Myocyte (in vitro differentiated cells): ENCODE measurements around the gene PCK1. TPM values are rescaled to one million over a fixed set of nuclear protein-coding genes. Genes with fewer than 3 reads are reported as not detected.

Experiments used
- DNase-seq: peaks from one replicate; pipeline ENCODE4 v3.0.0-alpha.2; 2012; ENCODE audit warnings: low read depth
- total RNA-seq: library from RNA; depleted of rRNA; stranded (reverse); fragments of >200 nt; gene quantifications from 2 replicates; pipeline ENCODE4 v1.2.3, GENCODE V29; 2014

Gene PCK1
- total RNA-seq, 1 donor from 2014 or later, result not detected

GRCh38 chr20:57600320-57601210 is 39.7 kb downstream of the PCK1 start:
- no peak for DNase-seq

- no peak for DNase-seq
Observed at GRCh38 chr20:57601211-57601570, 40.3 kb downstream of the PCK1 start.

GRCh38 chr20:57601737-57602136 is 40.8 kb downstream of the PCK1 start:
- DNase-seq, result no peak

- no peak for DNase-seq
Observed at GRCh38 chr20:57603120-57603519, 42.2 kb downstream of the PCK1 start.

- no peak for DNase-seq
Observed at GRCh38 chr20:57605045-57605444, 44.1 kb downstream of the PCK1 start.

- no peak for DNase-seq
Observed at GRCh38 chr20:57605878-57606277, 45.0 kb downstream of the PCK1 start.

- no peak for DNase-seq
Observed at GRCh38 chr20:57608516-57608915, 47.6 kb downstream of the PCK1 start.

- DNase-seq, result no peak
Observed at GRCh38 chr20:57609086-57609841, 48.4 kb downstream of the PCK1 start.

GRCh38 chr20:57609842-57610167 is 48.9 kb downstream of the PCK1 start:
- no peak for DNase-seq

- no peak for DNase-seq
Observed at GRCh38 chr20:57610261-57610952, 49.5 kb downstream of the PCK1 start.

- DNase-seq, result no peak
Observed at GRCh38 chr20:57611586-57612311, 50.8 kb downstream of the PCK1 start.

- no peak for DNase-seq
Observed at GRCh38 chr20:57612436-57612835, 51.5 kb downstream of the PCK1 start.

GRCh38 chr20:57612916-57613315 is 52.0 kb downstream of the PCK1 start:
- DNase-seq, result no peak

- DNase-seq, result no peak
Observed at GRCh38 chr20:57613481-57613921, 52.6 kb downstream of the PCK1 start.

- no peak for DNase-seq
Observed at GRCh38 chr20:57614490-57615444, 53.9 kb downstream of the PCK1 start.

GRCh38 chr20:57615445-57615811 is 54.5 kb downstream of the PCK1 start:
- DNase-seq, result no peak

GRCh38 chr20:57616143-57616951 is 55.4 kb downstream of the PCK1 start:
- no peak for DNase-seq

- DNase-seq, result no peak
Observed at GRCh38 chr20:57617079-57617795, 56.3 kb downstream of the PCK1 start.
